HUES48 (cell line): ENCODE measurements around the gene PSMB4.
"Not testable (repeated sequence)": the region's sequence is repeated elsewhere in the genome, so short reads cannot be mapped to it uniquely, and the experiment has no call there.

Source experiments
- H3K27ac ChIP-seq: one replicate; pipeline ENCODE4 v1.7.0; 2013; ENCODE audit warnings: low read depth, low read length, inconsistent platforms
- H3K27me3 ChIP-seq: 2 replicates; pipeline ENCODE4 v1.6.1; 2013; ENCODE audit warnings: mild to moderate bottlenecking, low read length; ENCODE audit not compliant: control insufficient read depth, insufficient read depth
- H3K36me3 ChIP-seq: 2 replicates; pipeline ENCODE4 v1.6.1; 2013; ENCODE audit warnings: low read length; ENCODE audit not compliant: control insufficient read depth, insufficient read depth
- H3K4me1 ChIP-seq: 2 replicates; pipeline ENCODE4 v1.6.1; 2013; ENCODE audit warnings: mild to moderate bottlenecking, low read length; ENCODE audit not compliant: control insufficient read depth, insufficient read depth
- H3K4me3 ChIP-seq: 2 replicates; pipeline ENCODE4 v1.5.1; 2013; ENCODE audit warnings: mild to moderate bottlenecking, low read depth, low read length
- H3K9ac ChIP-seq: 2 replicates; pipeline ENCODE4 v1.6.1; 2013; ENCODE audit warnings: mild to moderate bottlenecking, low read depth, low read length, moderate library complexity
- H3K9me3 ChIP-seq: 2 replicates; pipeline ENCODE4 v1.6.1; 2013; ENCODE audit warnings: low read length; ENCODE audit not compliant: control insufficient read depth, insufficient read depth

PSMB4 gene

DNA sequence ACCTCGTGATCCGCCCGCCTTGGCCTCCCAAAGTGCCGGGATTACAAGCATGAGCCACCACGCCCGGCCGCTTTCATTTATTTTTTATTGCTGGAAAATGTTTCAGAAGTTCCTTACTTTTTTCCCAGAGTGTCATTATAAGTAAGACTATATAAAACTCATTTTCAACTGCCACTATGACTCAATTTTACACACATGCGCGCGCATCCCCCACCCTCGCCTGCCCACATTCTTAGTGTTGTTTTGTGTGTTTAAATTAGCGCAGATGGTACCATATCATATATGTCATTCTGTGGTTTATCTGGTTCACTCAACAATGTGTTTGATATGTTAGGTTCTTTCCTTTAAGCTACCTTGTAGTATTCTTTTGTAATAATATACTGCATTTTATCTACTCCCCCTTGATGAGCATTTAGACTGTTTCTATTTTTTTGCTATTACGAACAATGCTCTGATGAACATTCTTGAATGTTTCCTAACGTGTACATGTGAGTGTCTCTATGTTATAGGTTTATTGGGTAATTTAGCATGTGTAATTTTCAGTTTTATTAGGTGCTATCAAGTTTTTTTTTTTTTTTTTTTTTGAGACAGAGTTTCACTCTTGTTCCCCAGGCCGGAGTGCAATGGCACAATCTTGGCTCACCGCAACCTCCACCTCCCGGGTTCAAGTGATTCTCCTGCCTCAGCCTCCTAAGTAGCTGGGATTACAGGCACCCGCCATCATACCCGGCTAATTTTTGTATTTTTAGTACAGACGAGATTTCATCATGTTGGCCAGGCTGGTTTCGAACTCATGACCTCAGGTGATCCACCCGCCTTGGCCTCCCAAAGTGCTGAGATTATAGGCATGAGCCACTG is 8.9 kb upstream of the PSMB4 start:
- not testable (repeated sequence) for H3K27ac ChIP-seq, H3K27me3 ChIP-seq, H3K4me3 ChIP-seq, H3K9ac ChIP-seq, H3K4me1 ChIP-seq, H3K36me3 ChIP-seq, H3K9me3 ChIP-seq

GRCh38 chr1:151391079-151391563 is 8.3 kb upstream of the PSMB4 start:
- H3K9me3 ChIP-seq: no peaks in the 10 kb centered on the region
- H3K4me1 ChIP-seq: no peaks in the 10 kb centered on the region
- H3K27me3 ChIP-seq: no peaks in the 10 kb centered on the region
- H3K4me3 ChIP-seq: no peak overlapping the region
- H3K27ac ChIP-seq: no peak overlapping the region
- H3K9ac ChIP-seq: no peak overlapping the region
- H3K36me3 ChIP-seq: no peaks in the 10 kb centered on the region

GRCh38 chr1:151393583-151393982 is 5.8 kb upstream of the PSMB4 start:
- Histone ChIP-seq H3K4me1 (no peaks in the 10 kb centered on the region), H3K9ac (no peak overlapping the region), H3K36me3 (no peaks in the 10 kb centered on the region), H3K27ac (no peak overlapping the region), H3K4me3 (no peak overlapping the region), H3K27me3 (no peaks in the 10 kb centered on the region), H3K9me3 (no peaks in the 10 kb centered on the region)

DNA sequence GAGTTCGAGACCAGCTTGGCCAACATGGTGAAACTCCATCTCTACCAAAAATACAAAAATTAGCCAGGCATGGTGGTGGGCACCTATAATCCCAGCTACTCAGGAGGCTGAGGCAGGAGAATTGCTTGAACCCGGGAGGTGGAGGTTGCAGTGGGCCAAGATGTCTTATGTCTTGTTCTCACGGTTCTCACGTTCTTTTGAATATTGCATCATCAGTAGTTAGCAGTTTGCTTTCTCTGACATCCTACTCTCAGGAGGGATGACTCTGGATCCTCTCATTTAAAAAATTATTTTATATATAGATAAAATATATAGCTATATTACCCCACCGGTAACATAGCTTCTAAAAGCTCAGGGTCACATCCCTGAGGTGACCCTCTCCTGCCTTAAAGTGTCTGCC is 3.1 kb upstream of the PSMB4 start:
- not testable (repeated sequence) for H3K4me1 ChIP-seq, H3K9me3 ChIP-seq, H3K9ac ChIP-seq, H3K27ac ChIP-seq, H3K27me3 ChIP-seq, H3K4me3 ChIP-seq
- H3K36me3 ChIP-seq: peaks cover 10% of the 10 kb centered on the region

DNA sequence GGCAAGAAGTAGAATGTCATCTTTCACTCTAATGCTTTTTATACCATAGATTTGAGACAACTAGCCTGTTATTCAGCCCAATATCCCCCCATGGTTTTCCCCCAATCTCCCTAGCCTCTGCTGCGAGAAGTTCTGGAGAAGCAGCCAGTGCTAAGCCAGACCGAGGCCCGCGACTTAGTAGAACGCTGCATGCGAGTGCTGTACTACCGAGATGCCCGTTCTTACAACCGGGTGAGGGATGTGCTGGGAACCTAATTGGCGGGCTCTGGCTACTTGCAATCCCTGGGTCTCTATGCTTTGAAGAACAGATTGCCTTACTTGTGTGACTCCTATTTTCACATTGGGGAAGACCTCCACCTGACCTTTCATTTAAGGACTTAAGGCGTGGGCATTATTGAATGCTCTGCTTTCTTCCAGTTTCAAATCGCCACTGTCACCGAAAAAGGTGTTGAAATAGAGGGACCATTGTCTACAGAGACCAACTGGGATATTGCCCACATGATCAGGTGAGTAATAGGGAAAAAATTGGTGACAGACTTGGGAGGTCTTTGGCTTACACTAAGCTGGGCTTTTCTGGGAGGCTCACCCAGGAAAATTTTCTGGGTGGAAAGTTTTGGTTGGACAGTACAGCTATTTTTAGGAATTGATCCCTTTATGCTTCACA is 1.9 kb downstream of the PSMB4 start:
- H3K4me1 ChIP-seq: 0 out of 2 replicates have a peak, but pooled peaks cover 3% of the 10 kb centered on the region
- peaks cover 60% of the 10 kb centered on the region for H3K36me3 ChIP-seq
- no peak overlapping the region for H3K9ac ChIP-seq
- H3K27ac ChIP-seq: peak overlapping the region; percentile 14
- peak overlapping the region; percentile 70 for H3K4me3 ChIP-seq
- no peaks in the 10 kb centered on the region for H3K9me3 ChIP-seq
- no peaks in the 10 kb centered on the region for H3K27me3 ChIP-seq

GRCh38 chr1:151401860-151402259 is 2.5 kb downstream of the PSMB4 start:
- H3K9me3 ChIP-seq: no peaks in the 10 kb centered on the region
- 0 out of 2 replicates have a peak, but pooled peaks cover 3% of the 10 kb centered on the region for H3K4me1 ChIP-seq
- H3K27ac ChIP-seq: peak overlapping the region; percentile 14
- peaks cover 66% of the 10 kb centered on the region for H3K36me3 ChIP-seq
- H3K4me3 ChIP-seq: no peak overlapping the region
- no peaks in the 10 kb centered on the region for H3K27me3 ChIP-seq
- H3K9ac ChIP-seq: no peak overlapping the region

DNA sequence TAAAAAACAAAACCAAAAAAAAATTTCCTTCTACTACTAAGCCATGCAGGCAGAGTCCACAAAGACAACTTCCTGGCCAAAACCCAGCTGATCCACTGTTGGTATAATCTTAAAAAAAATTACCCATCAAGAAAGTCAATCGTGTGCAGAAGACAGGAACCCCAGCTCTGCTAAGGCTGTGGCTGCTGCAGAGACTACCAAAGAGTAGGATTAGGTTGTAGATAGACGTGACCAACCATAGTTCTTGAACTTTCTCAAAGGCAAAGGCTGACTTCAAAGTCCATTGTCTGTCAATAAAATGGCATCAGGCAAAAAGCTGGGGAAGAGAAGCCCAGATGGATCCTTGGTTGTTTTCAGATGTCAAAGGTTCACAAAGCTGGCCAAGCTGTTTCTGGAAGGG is 3.4 kb downstream of the PSMB4 start:
- Histone ChIP-seq H3K9me3 (no peaks in the 10 kb centered on the region), H3K27me3 (no peaks in the 10 kb centered on the region), H3K9ac (no peak overlapping the region), H3K27ac (no peak overlapping the region), H3K4me3 (no peak overlapping the region), H3K36me3 (peaks cover 74% of the 10 kb centered on the region), H3K4me1 (0 out of 2 replicates have a peak, but pooled peaks cover 3% of the 10 kb centered on the region)

- peaks cover 83% of the 10 kb centered on the region for H3K36me3 ChIP-seq
These were observed 4.2 kb downstream of the PSMB4 start for GRCh38 chr1:151403612-151404011.

DNA sequence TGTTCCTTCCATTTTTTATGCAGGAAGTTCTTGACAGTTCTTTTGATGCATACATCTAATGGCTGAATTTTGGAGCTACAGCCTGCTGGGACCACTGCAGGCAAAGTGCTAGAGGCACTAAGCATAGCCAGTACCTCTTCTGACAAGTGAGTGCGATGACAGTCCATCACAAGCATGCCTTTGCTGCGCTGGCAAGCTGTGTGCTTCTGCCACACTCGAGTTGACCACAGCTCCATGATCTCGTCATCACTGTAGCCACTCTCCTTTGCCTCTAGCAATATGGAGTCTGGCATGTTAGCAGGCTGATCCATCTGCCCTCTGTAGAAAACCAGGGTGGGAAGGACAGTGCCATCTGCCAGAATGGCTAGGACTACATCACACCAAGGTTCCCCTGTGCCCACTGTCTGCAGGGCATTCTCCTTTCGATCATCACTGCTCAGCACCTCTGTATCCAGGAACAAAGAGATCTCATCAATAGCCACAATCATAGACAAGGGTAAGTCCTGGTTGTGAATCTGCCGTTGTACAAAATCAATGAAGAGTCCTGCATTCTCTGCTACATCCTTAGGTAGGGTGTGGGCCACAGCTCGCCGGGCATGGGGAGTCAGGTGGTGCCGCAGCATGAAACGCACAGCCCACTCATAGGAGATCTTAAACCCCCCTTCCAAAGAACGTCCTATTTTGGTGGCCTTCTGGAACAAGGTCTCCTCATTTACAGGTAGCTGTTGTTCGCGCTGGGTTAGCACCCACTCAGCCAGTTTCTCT is 6.0 kb downstream of the PSMB4 start:
- Histone ChIP-seq H3K4me3 (no peak overlapping the region), H3K36me3 (peaks cover 99% of the 10 kb centered on the region), H3K9me3 (no peaks in the 10 kb centered on the region), H3K9ac (no peak overlapping the region), H3K27ac (no peak overlapping the region), H3K4me1 (0 out of 2 replicates have a peak, but pooled peaks cover 3% of the 10 kb centered on the region), H3K27me3 (no peaks in the 10 kb centered on the region)

More at GRCh38 chr1:151403612-151404011, 4.2 kb downstream of the PSMB4 start:
- Histone ChIP-seq H3K4me3 (no peak overlapping the region), H3K9me3 (no peaks in the 10 kb centered on the region), H3K27me3 (no peaks in the 10 kb centered on the region), H3K27ac (no peak overlapping the region), H3K9ac (no peak overlapping the region), H3K4me1 (0 out of 2 replicates have a peak, but pooled peaks cover 3% of the 10 kb centered on the region)

GRCh38 chr1:151406176-151406575 is 6.8 kb downstream of the PSMB4 start:
- H3K9ac ChIP-seq: no peak overlapping the region
- peaks cover 99% of the 10 kb centered on the region for H3K36me3 ChIP-seq
- H3K27me3 ChIP-seq: no peaks in the 10 kb centered on the region
- no peak overlapping the region for H3K27ac ChIP-seq
- H3K4me3 ChIP-seq: no peak overlapping the region
- H3K4me1 ChIP-seq: no peaks in the 10 kb centered on the region
- no peaks in the 10 kb centered on the region for H3K9me3 ChIP-seq
